Neural progenitor cell (in vitro differentiated cells): ENCODE data around the gene SLC39A6. TPM values are rescaled to one million over a fixed set of nuclear protein-coding genes. Genes with fewer than 3 reads are reported as not detected.
"Not testable (repeated sequence)": the region's sequence is repeated elsewhere in the genome, so short reads cannot be mapped to it uniquely, and the experiment has no call there.

Experiments
- DNase-seq: peaks from one replicate; pipeline ENCODE4 v3.0.0-alpha.2; 2016; ENCODE audit warnings: low spot score
- H2AFZ ChIP-seq: fragments of 200-600 bp; sonication (generic); replicated peaks from 2 replicates; pipeline ENCODE4 v1.6.1; 2016; ENCODE audit warnings: antibody characterized with exemption
- H3F3A ChIP-seq: fragments of 200-600 bp; sonication (generic); 2 replicates; pipeline ENCODE4 v1.6.1; 2016; ENCODE audit warnings: antibody characterized with exemption, low read depth
- H3K27ac ChIP-seq: fragments of 200-600 bp; sonication (generic); 2 replicates; pipeline ENCODE4 v1.5.1; 2016; ENCODE audit warnings: mild to moderate bottlenecking
- H3K27me3 ChIP-seq: fragments of 200-600 bp; sonication (generic); 2 replicates; pipeline ENCODE4 v1.6.1; 2016; ENCODE audit warnings: mild to moderate bottlenecking, moderate library complexity
- H3K36me3 ChIP-seq: fragments of 200-600 bp; sonication (generic); 2 replicates; pipeline ENCODE4 v1.5.1; 2016
- H3K4me1 ChIP-seq: fragments of 200-600 bp; sonication (generic); 2 replicates; pipeline ENCODE4 v1.6.1; 2016; ENCODE audit warnings: mixed run types
- H3K4me2 ChIP-seq: fragments of 200-600 bp; sonication (generic); 2 replicates; pipeline ENCODE4 v1.6.1; 2016
- H3K4me3 ChIP-seq: fragments of 200-600 bp; sonication (generic); 2 replicates; pipeline ENCODE4 v1.5.1; 2016
- H3K79me2 ChIP-seq: fragments of 200-600 bp; sonication (generic); 2 replicates; pipeline ENCODE4 v1.6.1; 2016; ENCODE audit warnings: low read depth
- H3K9ac ChIP-seq: fragments of 200-600 bp; sonication (generic); 2 replicates; pipeline ENCODE4 v1.6.1; 2016
- H3K9me3 ChIP-seq: fragments of 200-600 bp; sonication (generic); 2 replicates; pipeline ENCODE4 v1.5.1; 2016; ENCODE audit warnings: low read depth
- H4K20me1 ChIP-seq: fragments of 200-600 bp; sonication (generic); 2 replicates; pipeline ENCODE4 v1.6.1; 2016; ENCODE audit warnings: low read depth
- H3K27ac Mint-ChIP-seq: 3 replicates; pipeline ENCODE4 v1.8.0; 2021; ENCODE audit warnings: mixed read lengths
- H3K27me3 Mint-ChIP-seq: 2 replicates; pipeline ENCODE4 v1.8.0; 2022; ENCODE audit warnings: low read depth, mild to moderate bottlenecking, inconsistent platforms, moderate library complexity, mixed read lengths; ENCODE audit not compliant: insufficient read depth
- H3K36me3 Mint-ChIP-seq: 3 replicates; pipeline ENCODE4 v1.8.0; 2021; ENCODE audit warnings: mixed read lengths
- H3K4me1 Mint-ChIP-seq: 3 replicates; pipeline ENCODE4 v1.8.0; 2021; ENCODE audit warnings: mixed read lengths
- H3K4me3 Mint-ChIP-seq: 3 replicates; pipeline ENCODE4 v1.8.0; 2021; ENCODE audit warnings: mild to moderate bottlenecking, moderate library complexity, mixed read lengths
- H3K9me3 Mint-ChIP-seq: 3 replicates; pipeline ENCODE4 v1.8.0; 2020; ENCODE audit warnings: mixed read lengths
- EZH2 ChIP-seq: fragments of 200-600 bp; sonication (generic); IDR thresholded peaks from 2 replicates; pipeline ENCODE4 v1.6.1; 2017; ENCODE audit warnings: antibody characterized with exemption, mild to moderate bottlenecking, moderate library complexity
- EZH2phosphoT487 ChIP-seq: fragments of 200-600 bp; sonication (generic); IDR thresholded peaks from 2 replicates; pipeline ENCODE4 v1.6.1; 2017; ENCODE audit warnings: antibody characterized with exemption
- total RNA-seq: library from RNA; depleted of rRNA; stranded (reverse); fragments of >200 nt; gene quantifications from 2 replicates; pipeline ENCODE4 v1.2.3, GENCODE V29; 2015; ENCODE audit warnings: low replicate concordance
- TF ChIP-seq, protein P1 (sequence below): fragments of 200-600 bp; sonication (generic); IDR thresholded peaks from 2 replicates; pipeline ENCODE4 v1.5.1; 2017; ENCODE audit warnings: antibody characterized with exemption, mild to moderate bottlenecking

The SLC39A6 gene
- total RNA-seq, 1 donor from 2014 or later = 92.5 TPM

DNA sequence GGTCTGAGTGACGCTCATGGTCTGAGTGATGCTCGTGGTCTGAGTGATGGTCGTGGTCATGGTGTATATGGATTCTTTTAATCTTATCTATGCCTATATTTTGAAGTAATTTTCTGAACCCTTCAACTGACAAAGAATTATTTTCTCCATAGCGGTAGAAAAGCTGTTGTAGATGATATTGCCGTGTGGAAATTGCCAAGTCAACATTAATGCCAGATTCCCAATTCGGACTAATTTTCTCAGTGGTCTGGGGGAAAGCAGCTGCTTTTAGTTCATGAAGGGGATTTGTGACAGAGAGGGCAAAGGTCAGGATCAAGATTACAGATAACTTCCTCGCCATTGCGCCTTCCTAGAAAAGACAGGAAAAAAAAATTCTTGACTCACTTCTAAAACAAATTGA lies 2.5 kb downstream of the SLC39A6 start:
- no peak for TF ChIP-seq EZH2
- no peak for TF ChIP-seq EZH2phosphoT487
- TF ChIP-seq, protein P1, sequence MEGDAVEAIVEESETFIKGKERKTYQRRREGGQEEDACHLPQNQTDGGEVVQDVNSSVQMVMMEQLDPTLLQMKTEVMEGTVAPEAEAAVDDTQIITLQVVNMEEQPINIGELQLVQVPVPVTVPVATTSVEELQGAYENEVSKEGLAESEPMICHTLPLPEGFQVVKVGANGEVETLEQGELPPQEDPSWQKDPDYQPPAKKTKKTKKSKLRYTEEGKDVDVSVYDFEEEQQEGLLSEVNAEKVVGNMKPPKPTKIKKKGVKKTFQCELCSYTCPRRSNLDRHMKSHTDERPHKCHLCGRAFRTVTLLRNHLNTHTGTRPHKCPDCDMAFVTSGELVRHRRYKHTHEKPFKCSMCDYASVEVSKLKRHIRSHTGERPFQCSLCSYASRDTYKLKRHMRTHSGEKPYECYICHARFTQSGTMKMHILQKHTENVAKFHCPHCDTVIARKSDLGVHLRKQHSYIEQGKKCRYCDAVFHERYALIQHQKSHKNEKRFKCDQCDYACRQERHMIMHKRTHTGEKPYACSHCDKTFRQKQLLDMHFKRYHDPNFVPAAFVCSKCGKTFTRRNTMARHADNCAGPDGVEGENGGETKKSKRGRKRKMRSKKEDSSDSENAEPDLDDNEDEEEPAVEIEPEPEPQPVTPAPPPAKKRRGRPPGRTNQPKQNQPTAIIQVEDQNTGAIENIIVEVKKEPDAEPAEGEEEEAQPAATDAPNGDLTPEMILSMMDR = no peak
- Histone ChIP-seq H2AFZ (no peak overlapping the region), H4K20me1 (peaks cover 41% of the 10 kb centered on the region), H3K36me3 (peaks cover 12% of the 10 kb centered on the region), H3K9me3 (no peaks in the 10 kb centered on the region), H3K4me2 (no peak overlapping the region), H3K4me3 (no peak overlapping the region), H3K4me1 (peaks cover 5% of the 10 kb centered on the region), H3F3A (no peaks in the 10 kb centered on the region), H3K79me2 (peaks cover 52% of the 10 kb centered on the region), H3K27ac (no peak overlapping the region), H3K9ac (no peak overlapping the region), H3K27me3 (no peaks in the 10 kb centered on the region)
- Mint-ChIP-seq H3K36me3 (peaks cover 16% of the 10 kb centered on the region), H3K4me3 (peak overlapping the region; percentile 67), H3K27me3 (peaks cover 2% of the 10 kb centered on the region), H3K27ac (no peak overlapping the region), H3K9me3 (no peaks in the 10 kb centered on the region), H3K4me1 (peaks cover 20% of the 10 kb centered on the region)
- no peak for DNase-seq

DNA sequence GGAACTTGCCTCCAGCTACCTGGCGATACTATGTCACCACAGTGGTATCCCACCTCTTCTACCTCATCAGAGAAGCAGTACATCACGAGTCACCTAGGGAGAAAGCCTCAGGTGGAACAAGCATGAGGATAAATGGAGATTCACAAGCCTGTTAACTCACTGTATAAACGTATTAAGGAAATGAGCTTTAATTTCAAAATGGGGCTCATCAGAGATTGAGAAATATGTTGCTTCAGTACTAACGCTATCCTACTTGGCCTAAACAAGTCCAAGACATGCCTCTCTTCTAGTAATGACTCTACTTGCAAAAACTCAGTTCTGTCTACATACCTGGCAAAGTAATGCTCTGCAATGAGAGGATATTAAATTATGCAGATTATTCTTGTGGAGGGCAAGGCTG lies 4.3 kb downstream of the SLC39A6 start:
- no peak for DNase-seq
- H3K27me3 Mint-ChIP-seq = peaks cover 2% of the 10 kb centered on the region

DNA sequence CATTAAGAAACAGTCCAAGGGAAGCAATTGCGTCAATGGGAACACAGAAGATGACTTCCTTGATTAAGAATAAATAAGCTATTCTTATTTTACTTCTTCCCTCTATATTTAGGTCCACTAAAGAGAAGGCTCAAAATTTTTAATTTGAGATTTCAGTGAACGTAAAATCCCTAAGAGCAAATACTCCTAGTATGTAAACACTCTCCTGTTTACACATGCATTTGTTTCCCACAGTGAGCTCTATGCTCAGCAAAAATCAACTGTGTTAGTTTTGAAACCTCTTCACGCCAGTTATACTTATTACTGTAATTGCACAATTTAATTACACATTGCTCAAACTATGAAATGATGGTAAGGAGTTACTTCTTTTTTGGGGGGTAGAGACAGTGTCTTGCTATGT lies 8.8 kb downstream of the SLC39A6 start:
- DNase-seq = no peak
- H3F3A ChIP-seq = no peaks in the 10 kb centered on the region
- no peaks in the 10 kb centered on the region for H3K9me3 Mint-ChIP-seq
- no peaks in the 10 kb centered on the region for H3K9me3 ChIP-seq
- peaks cover 34% of the 10 kb centered on the region for H3K36me3 Mint-ChIP-seq
- no peaks in the 10 kb centered on the region for H3K79me2 ChIP-seq
- no peak overlapping the region for H3K4me3 ChIP-seq
- H3K27me3 ChIP-seq = no peaks in the 10 kb centered on the region
- H3K27me3 Mint-ChIP-seq = peaks cover 2% of the 10 kb centered on the region
- no peak overlapping the region for H3K27ac Mint-ChIP-seq
- H3K9ac ChIP-seq = no peak overlapping the region
- no peak overlapping the region for H3K27ac ChIP-seq
- H3K4me2 ChIP-seq = no peak overlapping the region
- no peaks in the 10 kb centered on the region for H3K4me1 ChIP-seq
- TF ChIP-seq, protein P1 = no peak
- TF ChIP-seq EZH2 (no peak), EZH2phosphoT487 (no peak)
- H4K20me1 ChIP-seq = peaks cover under 1% of the 10 kb centered on the region
- peaks cover 29% of the 10 kb centered on the region for H3K36me3 ChIP-seq
- no peaks in the 10 kb centered on the region for H3K4me1 Mint-ChIP-seq
- H3K4me3 Mint-ChIP-seq = no peak overlapping the region
- H2AFZ ChIP-seq = no peak overlapping the region

More for the DNA sequence above, 4.3 kb downstream of the SLC39A6 start:
- Histone ChIP-seq H3K36me3 (peaks cover 22% of the 10 kb centered on the region), H3K4me1 (no peaks in the 10 kb centered on the region), H3F3A (no peaks in the 10 kb centered on the region), H4K20me1 (peaks cover 25% of the 10 kb centered on the region), H3K27me3 (no peaks in the 10 kb centered on the region), H3K9ac (no peak overlapping the region), H2AFZ (no peak overlapping the region), H3K4me2 (no peak overlapping the region), H3K4me3 (no peak overlapping the region), H3K27ac (no peak overlapping the region), H3K9me3 (no peaks in the 10 kb centered on the region), H3K79me2 (peaks cover 34% of the 10 kb centered on the region)
- H3K4me1 Mint-ChIP-seq = peaks cover 14% of the 10 kb centered on the region
- H3K4me3 Mint-ChIP-seq = no peak overlapping the region
- peaks cover 20% of the 10 kb centered on the region for H3K36me3 Mint-ChIP-seq
- no peaks in the 10 kb centered on the region for H3K9me3 Mint-ChIP-seq
- no peak for TF ChIP-seq EZH2phosphoT487
- TF ChIP-seq, protein P1 = no peak
- no peak for TF ChIP-seq EZH2
- H3K27ac Mint-ChIP-seq = no peak overlapping the region

- not testable (repeated sequence) for H3K27me3 ChIP-seq, H3K4me3 ChIP-seq, H3K9me3 Mint-ChIP-seq, H3F3A ChIP-seq, H3K27ac ChIP-seq, H3K4me1 Mint-ChIP-seq, H3K27me3 Mint-ChIP-seq, H4K20me1 ChIP-seq, H3K4me3 Mint-ChIP-seq, H3K9ac ChIP-seq, H3K79me2 ChIP-seq, DNase-seq, H3K9me3 ChIP-seq, H3K4me1 ChIP-seq, H2AFZ ChIP-seq, H3K4me2 ChIP-seq, H3K27ac Mint-ChIP-seq
- peaks cover 43% of the 10 kb centered on the region for H3K36me3 Mint-ChIP-seq
- H3K36me3 ChIP-seq = peaks cover 28% of the 10 kb centered on the region
These were observed 12.4 kb downstream of the SLC39A6 start for GRCh38 chr18:36116771-36117170.
